ENCODE data around the gene KDM5A. TPM values are rescaled to one million over a fixed set of nuclear protein-coding genes. Genes with fewer than 3 reads are reported as not detected.

The KDM5A gene
- total and polyA plus RNA-seq, 10 donors = 4.9 to 131 (median 79.3) TPM

DNA sequence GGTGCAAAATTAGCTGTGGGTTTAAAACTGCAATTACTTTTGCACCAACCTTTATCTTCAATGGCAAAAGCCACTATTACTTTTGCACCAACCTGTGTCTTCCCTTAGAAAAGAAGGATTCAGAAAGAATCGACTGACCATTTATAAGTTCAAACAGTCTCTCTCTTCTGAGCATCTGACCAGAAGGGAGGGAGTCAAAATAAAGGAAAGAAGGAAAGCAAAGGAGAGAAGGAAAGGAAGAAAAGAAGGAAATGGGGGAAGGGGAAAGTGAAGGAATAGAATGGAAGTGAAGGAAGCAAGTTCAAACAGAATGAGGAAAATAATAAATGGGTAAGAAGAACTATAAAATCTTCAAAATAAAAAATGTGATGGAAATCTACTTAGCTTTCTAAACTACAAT, 57.8 kb downstream of the KDM5A start:
- 85 to 100% (median 93%) methylated on average over 1 of the region's 1 CpG for WGBS, 5 donors
- Histone ChIP-seq H3K4me3 (no peak overlapping the region), H3K9me3 (no peaks in the 10 kb centered on the region), H3K36me3 (peaks cover 3 to 100% (median 79%) of the 10 kb centered on the region in 6 donors), H3K27ac (no peak overlapping the region), H3K4me1 (peaks cover 0 to 5% (median 0%) of the 10 kb centered on the region in 6 donors), H3K27me3 (replicated peaks in 1 of 7) (no peaks in the 10 kb centered on the region)
- DNase-seq = no peak
- intact Hi-C loops (cut with DNase I; ENCODE audit: low total_unique reads) = no loop called here
- TF ChIP-seq POLR2A (IDR thresholded peaks at IDR 0.05) = no peak
- TF ChIP-seq, protein P1, sequence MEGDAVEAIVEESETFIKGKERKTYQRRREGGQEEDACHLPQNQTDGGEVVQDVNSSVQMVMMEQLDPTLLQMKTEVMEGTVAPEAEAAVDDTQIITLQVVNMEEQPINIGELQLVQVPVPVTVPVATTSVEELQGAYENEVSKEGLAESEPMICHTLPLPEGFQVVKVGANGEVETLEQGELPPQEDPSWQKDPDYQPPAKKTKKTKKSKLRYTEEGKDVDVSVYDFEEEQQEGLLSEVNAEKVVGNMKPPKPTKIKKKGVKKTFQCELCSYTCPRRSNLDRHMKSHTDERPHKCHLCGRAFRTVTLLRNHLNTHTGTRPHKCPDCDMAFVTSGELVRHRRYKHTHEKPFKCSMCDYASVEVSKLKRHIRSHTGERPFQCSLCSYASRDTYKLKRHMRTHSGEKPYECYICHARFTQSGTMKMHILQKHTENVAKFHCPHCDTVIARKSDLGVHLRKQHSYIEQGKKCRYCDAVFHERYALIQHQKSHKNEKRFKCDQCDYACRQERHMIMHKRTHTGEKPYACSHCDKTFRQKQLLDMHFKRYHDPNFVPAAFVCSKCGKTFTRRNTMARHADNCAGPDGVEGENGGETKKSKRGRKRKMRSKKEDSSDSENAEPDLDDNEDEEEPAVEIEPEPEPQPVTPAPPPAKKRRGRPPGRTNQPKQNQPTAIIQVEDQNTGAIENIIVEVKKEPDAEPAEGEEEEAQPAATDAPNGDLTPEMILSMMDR (IDR thresholded peaks at IDR 0.05 in 8 of 11, conservative IDR thresholded peaks at IDR 0.05 in 3 of 11) = no peak
- no peak for TF ChIP-seq POLR2AphosphoS5 (IDR thresholded peaks at IDR 0.05)

DNA sequence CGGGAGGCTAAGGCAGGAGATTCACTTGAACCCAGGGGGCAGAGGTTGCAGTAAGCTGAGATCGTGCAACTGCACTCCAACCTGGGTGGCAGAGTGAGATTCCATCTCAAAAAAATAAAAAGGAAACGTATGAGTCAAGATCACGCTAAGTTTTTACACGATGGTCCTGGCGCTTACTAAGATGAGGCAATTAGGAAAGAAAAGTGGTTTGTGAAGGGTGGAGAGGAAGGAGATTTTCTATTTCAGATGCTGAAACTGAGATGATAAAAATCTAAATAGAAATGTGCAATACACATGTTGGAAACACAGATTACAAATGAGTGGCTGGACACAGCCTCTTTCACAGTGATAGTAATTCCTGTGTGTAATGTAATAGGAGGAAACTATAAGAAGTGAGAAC, 63.2 kb downstream of the KDM5A start:
- Histone ChIP-seq H3K27me3 (replicated peaks in 1 of 7) (no peaks in the 10 kb centered on the region), H3K27ac (no peak overlapping the region), H3K9me3 (no peaks in the 10 kb centered on the region), H3K4me3 (no peak overlapping the region), H3K4me1 (peaks cover 0 to 5% (median 0%) of the 10 kb centered on the region in 6 donors), H3K36me3 (peaks cover 3 to 100% (median 86%) of the 10 kb centered on the region in 6 donors)
- DNase-seq = no peak
- 68 to 89% (median 83%) methylated on average over 6 of the region's 6 CpGs for WGBS, 5 donors
- intact Hi-C loops (cut with DNase I; ENCODE audit: low total_unique reads) = no loop called here
- TF ChIP-seq POLR2AphosphoS5 (IDR thresholded peaks at IDR 0.05) (no peak), POLR2A (IDR thresholded peaks at IDR 0.05) (no peak)
- TF ChIP-seq, protein P1 (IDR thresholded peaks at IDR 0.05 in 8 of 11, conservative IDR thresholded peaks at IDR 0.05 in 3 of 11) = no peak

DNA sequence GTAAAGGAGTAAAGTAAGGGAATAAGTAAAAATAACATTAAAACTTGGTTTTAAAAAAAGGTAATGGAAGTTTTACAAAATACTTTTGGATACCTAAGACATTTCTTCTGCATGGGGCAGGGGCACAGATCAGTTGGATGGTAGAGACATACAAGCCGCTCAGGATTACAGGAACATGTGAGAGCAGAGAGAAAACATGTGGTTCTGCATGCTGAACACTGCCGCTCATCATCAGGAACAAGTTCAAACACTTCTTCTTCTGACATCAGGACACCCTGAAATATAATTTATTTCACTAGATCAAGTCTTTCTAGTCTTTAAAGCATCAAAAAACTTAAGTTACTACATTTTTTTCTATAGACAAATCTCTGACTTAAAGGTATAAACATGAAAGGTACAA, 65.6 kb downstream of the KDM5A start:
- TF ChIP-seq, protein P1 (IDR thresholded peaks at IDR 0.05 in 8 of 11, conservative IDR thresholded peaks at IDR 0.05 in 3 of 11) = no peak
- TF ChIP-seq POLR2AphosphoS5 (IDR thresholded peaks at IDR 0.05) (no peak), POLR2A (IDR thresholded peaks at IDR 0.05) (no peak)
- intact Hi-C loops (cut with DNase I; ENCODE audit: low total_unique reads) = no loop called here
- Histone ChIP-seq H3K4me3 (no peak overlapping the region), H3K27ac (no peak overlapping the region), H3K27me3 (replicated peaks in 1 of 7) (no peaks in the 10 kb centered on the region), H3K9me3 (no peaks in the 10 kb centered on the region), H3K4me1 (peaks cover 0 to 9% (median 0%) of the 10 kb centered on the region in 6 donors), H3K36me3 (peaks cover 0 to 100% (median 93%) of the 10 kb centered on the region in 6 donors)
- DNase-seq = no peak
- 94 to 100% (median 96%) methylated on average over 2 of the region's 2 CpGs for WGBS, 5 donors

DNA sequence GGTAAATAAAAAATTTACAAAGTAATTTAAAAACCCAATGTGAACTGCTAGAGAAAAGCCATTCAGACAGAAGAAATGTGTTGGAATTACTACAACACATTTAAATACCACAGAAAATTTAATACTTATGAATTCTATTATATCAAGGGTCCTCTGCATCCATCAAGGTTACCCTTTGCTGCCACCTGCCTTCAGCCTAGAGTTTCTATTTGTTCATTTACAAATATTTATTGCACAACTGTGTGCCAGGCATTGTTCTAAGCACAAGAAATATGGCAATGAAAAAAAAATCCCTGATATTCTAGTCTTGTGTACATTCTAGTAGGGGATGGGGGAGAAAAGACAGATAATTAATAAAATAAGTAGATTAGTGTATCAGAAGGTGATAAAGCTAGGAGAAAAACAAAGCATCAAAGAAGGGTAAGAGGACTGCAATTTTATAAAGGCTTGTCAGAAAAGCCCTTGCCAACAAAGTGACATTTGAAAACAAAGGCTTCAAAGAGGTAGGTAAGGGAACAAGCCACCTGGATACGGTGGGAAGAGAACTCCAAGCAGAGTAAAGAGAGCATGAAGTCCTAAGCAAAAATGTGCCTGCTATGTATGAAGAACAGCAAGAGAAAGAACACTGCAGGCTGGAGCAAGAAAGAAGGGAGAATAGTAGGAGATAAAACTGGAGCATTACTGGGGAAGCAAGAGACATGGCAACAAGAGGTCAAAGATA, 67.4 kb downstream of the KDM5A start:
- H3K36me3 ChIP-seq = peaks cover 0 to 100% (median 94%) of the 10 kb centered on the region in 6 donors
- H3K27me3 ChIP-seq (replicated peaks in 1 of 7) = no peaks in the 10 kb centered on the region
- H3K4me3 ChIP-seq = no peak overlapping the region
- no peaks in the 10 kb centered on the region for H3K9me3 ChIP-seq
- H3K27ac ChIP-seq = no peak overlapping the region
- WGBS, 5 donors = 90 to 97% (median 96%) methylated on average over 1 of the region's 1 CpG
- no peak for DNase-seq
- intact Hi-C loops (cut with DNase I; ENCODE audit: low total_unique reads) = no loop called here
- TF ChIP-seq POLR2AphosphoS5 (IDR thresholded peaks at IDR 0.05) (no peak), POLR2A (IDR thresholded peaks at IDR 0.05) (no peak)
- TF ChIP-seq, protein P1 (IDR thresholded peaks at IDR 0.05 in 8 of 11, conservative IDR thresholded peaks at IDR 0.05 in 3 of 11) = no peak
- peaks cover 0 to 9% (median 0%) of the 10 kb centered on the region in 6 donors for H3K4me1 ChIP-seq

Data from spleen (tissue), 11 donors.